Mesendoderm (in vitro differentiated cells): ENCODE results near the gene LEMD1.
"Not testable (repeated sequence)": the region's sequence is repeated elsewhere in the genome, so short reads cannot be mapped to it uniquely, and the experiment has no call there.

Experiments
- DNase-seq: peaks from one replicate; pipeline ENCODE4 v3.0.0; 2013
- H2AK5ac ChIP-seq: 2 replicates; pipeline ENCODE4 v1.6.1; 2013; ENCODE audit warnings: low read length, inconsistent platforms
- H2BK120ac ChIP-seq: 2 replicates; pipeline ENCODE4 v1.6.1; 2013; ENCODE audit warnings: low read depth, mild to moderate bottlenecking, low read length, moderate library complexity, mixed read lengths
- H2BK15ac ChIP-seq: replicated peaks from 2 replicates; pipeline ENCODE4 v1.6.1; 2013; ENCODE audit warnings: low read depth, mild to moderate bottlenecking, moderate library complexity
- H2BK5ac ChIP-seq: 2 replicates; pipeline ENCODE4 v1.6.1; 2013; ENCODE audit warnings: low read length, inconsistent platforms
- H3K18ac ChIP-seq: 2 replicates; pipeline ENCODE4 v1.6.1; 2013; ENCODE audit warnings: mild to moderate bottlenecking, low read length, mixed read lengths
- H3K23ac ChIP-seq: one replicate; pipeline ENCODE4 v1.6.1; 2013; ENCODE audit warnings: low read length
- H3K27ac ChIP-seq: 2 replicates; pipeline ENCODE4 v1.5.1; 2013; ENCODE audit warnings: low read depth, mild to moderate bottlenecking, inconsistent platforms, low read length, moderate library complexity
- H3K27me3 ChIP-seq: 2 replicates; pipeline ENCODE4 v1.6.1; 2013; ENCODE audit warnings: low read length, control low read depth, mild to moderate bottlenecking, inconsistent platforms; ENCODE audit not compliant: insufficient read depth, poor library complexity
- H3K36me3 ChIP-seq: 2 replicates; pipeline ENCODE4 v1.6.1; 2013; ENCODE audit warnings: low read length, inconsistent platforms; ENCODE audit not compliant: control insufficient read depth, insufficient read depth
- H3K4ac ChIP-seq: one replicate; pipeline ENCODE4 v1.6.1; 2013; ENCODE audit warnings: low read depth, mild to moderate bottlenecking, low read length, moderate library complexity
- H3K4me1 ChIP-seq: 2 replicates; pipeline ENCODE4 v1.6.1; 2013; ENCODE audit warnings: low read depth, low read length, inconsistent platforms; ENCODE audit not compliant: control insufficient read depth
- H3K4me2 ChIP-seq: 2 replicates; pipeline ENCODE4 v1.6.1; 2013; ENCODE audit warnings: low read length
- H3K4me3 ChIP-seq: 2 replicates; pipeline ENCODE4 v1.5.1; 2013; ENCODE audit warnings: mild to moderate bottlenecking, low read length
- H3K56ac ChIP-seq: one replicate; pipeline ENCODE4 v1.6.1; 2013; ENCODE audit warnings: low read length
- H3K79me1 ChIP-seq: 2 replicates; pipeline ENCODE4 v1.6.1; 2013; ENCODE audit warnings: low read length, inconsistent platforms
- H3K79me2 ChIP-seq: 2 replicates; pipeline ENCODE4 v1.6.1; 2013; ENCODE audit warnings: mild to moderate bottlenecking, low read length; ENCODE audit not compliant: control insufficient read depth, insufficient read depth
- H3K9ac ChIP-seq: 2 replicates; pipeline ENCODE4 v1.6.1; 2013; ENCODE audit warnings: low read length, inconsistent platforms
- H4K5ac ChIP-seq: one replicate; pipeline ENCODE4 v1.6.1; 2013; ENCODE audit warnings: low read length
- H4K8ac ChIP-seq: one replicate; pipeline ENCODE4 v1.6.1; 2013; ENCODE audit warnings: low read depth, mild to moderate bottlenecking, control low read depth, low read length, moderate library complexity
- WGBS: extraction: QIAGEN DNeasy Blood & Tissue Kit; methylation state at CpG from one replicate; pipeline ENCODE4 v1.1.7; 2013; ENCODE audit warnings: low lambda C conversion rate, missing lambda C conversion rate; ENCODE audit not compliant: insufficient coverage; ENCODE audit errors: extremely low coverage; 5-methylcytosine and 5-hydroxymethylcytosine counted together

Gene LEMD1

GRCh38 chr1:205437570-205437969, 15.7 kb upstream of the LEMD1 start:
- no peak overlapping the region for H3K23ac ChIP-seq
- H2BK15ac ChIP-seq = no peak overlapping the region
- no peak overlapping the region for H3K27ac ChIP-seq
- no peak overlapping the region for H3K56ac ChIP-seq
- no peak overlapping the region for H3K18ac ChIP-seq
- H3K4me1 ChIP-seq = peaks cover 18% of the 10 kb centered on the region
- no peak overlapping the region for H2BK120ac ChIP-seq
- no peak overlapping the region for H2BK5ac ChIP-seq
- H3K4me2 ChIP-seq = no peak overlapping the region
- no peaks in the 10 kb centered on the region for H3K36me3 ChIP-seq
- H4K8ac ChIP-seq = no peak overlapping the region
- H3K79me1 ChIP-seq = no peaks in the 10 kb centered on the region
- no peak overlapping the region for H3K9ac ChIP-seq
- H2AK5ac ChIP-seq = no peak overlapping the region
- no peak overlapping the region for H3K4me3 ChIP-seq
- WGBS = no CpG with 5 or more reads among the region's 2 CpGs
- no peaks in the 10 kb centered on the region for H3K79me2 ChIP-seq
- no peak overlapping the region for H4K5ac ChIP-seq
- DNase-seq = no peak
- H3K4ac ChIP-seq = no peak overlapping the region
- H3K27me3 ChIP-seq = no peaks in the 10 kb centered on the region

- no peaks in the 10 kb centered on the region for H3K79me2 ChIP-seq
- no peak overlapping the region for H3K9ac ChIP-seq
- no peak overlapping the region for H3K56ac ChIP-seq
- WGBS = no CpG with 5 or more reads among the region's 5 CpGs
- H4K5ac ChIP-seq = no peak overlapping the region
- H2BK120ac ChIP-seq = no peak overlapping the region
- no peak overlapping the region for H2BK15ac ChIP-seq
- H3K4me2 ChIP-seq = no peak overlapping the region
- no peaks in the 10 kb centered on the region for H3K36me3 ChIP-seq
- no peak overlapping the region for H3K18ac ChIP-seq
- no peak overlapping the region for H3K27ac ChIP-seq
- peaks cover 12% of the 10 kb centered on the region for H3K4me1 ChIP-seq
- H3K23ac ChIP-seq = no peak overlapping the region
- no peak overlapping the region for H2BK5ac ChIP-seq
- H3K27me3 ChIP-seq = no peaks in the 10 kb centered on the region
- H4K8ac ChIP-seq = no peak overlapping the region
- no peak for DNase-seq
- H3K4ac ChIP-seq = no peak overlapping the region
- no peaks in the 10 kb centered on the region for H3K79me1 ChIP-seq
- H3K4me3 ChIP-seq = no peak overlapping the region
- H2AK5ac ChIP-seq = no peak overlapping the region
Observed at GRCh38 chr1:205436776-205437410, 15.0 kb upstream of the LEMD1 start.

DNA sequence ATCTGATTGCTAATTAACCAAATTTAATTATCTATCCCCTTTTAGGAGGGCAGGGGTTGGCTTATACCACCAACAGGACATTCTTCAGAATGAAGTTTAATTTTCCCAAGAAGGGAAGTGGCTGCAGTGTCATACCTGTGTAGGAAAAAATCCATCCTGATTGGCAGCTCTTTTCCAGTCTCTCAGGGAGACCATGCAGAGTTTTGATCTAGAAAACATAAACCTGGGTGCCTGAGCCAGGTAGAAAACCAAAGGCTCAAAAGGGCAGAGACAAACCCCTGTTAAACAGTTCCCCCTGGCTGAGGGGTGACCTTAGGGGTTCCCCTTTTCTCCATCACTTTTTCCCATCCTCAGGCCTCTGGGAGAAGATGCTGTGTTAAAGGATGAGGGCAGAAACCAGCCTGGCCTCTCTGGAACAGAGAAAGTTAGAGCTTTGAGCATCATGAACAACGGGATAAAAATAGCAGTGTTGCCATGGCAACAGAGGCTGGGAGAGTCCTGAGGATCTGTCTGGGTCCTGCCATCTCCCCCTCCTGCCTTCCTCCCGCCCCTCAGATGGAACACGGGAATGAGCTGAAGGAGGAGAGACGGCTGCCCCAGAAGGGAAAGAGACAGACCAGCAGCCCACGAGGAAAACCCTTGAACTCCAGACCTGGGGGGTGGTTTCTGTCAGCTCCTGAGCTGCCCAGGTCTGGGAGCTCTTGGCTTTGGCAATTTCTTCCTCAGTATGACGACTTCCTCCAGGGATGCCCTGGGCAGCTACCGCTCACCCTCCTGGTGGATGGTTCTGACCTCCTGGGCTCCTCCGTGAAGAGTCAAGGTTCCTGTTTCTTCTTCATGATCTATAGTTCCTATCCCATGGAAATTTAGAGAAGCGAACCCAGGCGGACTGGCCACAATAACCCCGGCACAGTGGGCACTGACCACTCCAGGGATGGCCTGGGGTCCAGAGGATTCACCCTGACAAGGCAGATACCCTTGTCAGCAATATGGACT, 14.0 kb upstream of the LEMD1 start:
- no peak overlapping the region for H3K18ac ChIP-seq
- no peaks in the 10 kb centered on the region for H3K27me3 ChIP-seq
- H3K79me2 ChIP-seq = no peaks in the 10 kb centered on the region
- no peak overlapping the region for H3K27ac ChIP-seq
- no peak overlapping the region for H2BK15ac ChIP-seq
- H3K9ac ChIP-seq = no peak overlapping the region
- DNase-seq = peak; percentile 62
- no peak overlapping the region for H4K5ac ChIP-seq
- H3K4me1 ChIP-seq = peaks cover 7% of the 10 kb centered on the region
- no CpG with 5 or more reads among the region's 11 CpGs for WGBS
- H3K4ac ChIP-seq = no peak overlapping the region
- H4K8ac ChIP-seq = no peak overlapping the region
- H3K79me1 ChIP-seq = no peaks in the 10 kb centered on the region
- H2BK120ac ChIP-seq = no peak overlapping the region
- H2AK5ac ChIP-seq = no peak overlapping the region
- H3K56ac ChIP-seq = no peak overlapping the region
- H2BK5ac ChIP-seq = no peak overlapping the region
- no peak overlapping the region for H3K4me3 ChIP-seq
- H3K4me2 ChIP-seq = no peak overlapping the region
- H3K36me3 ChIP-seq = no peaks in the 10 kb centered on the region
- no peak overlapping the region for H3K23ac ChIP-seq

- Histone ChIP-seq H3K23ac (no peak overlapping the region), H3K9ac (no peak overlapping the region), H3K27me3 (no peaks in the 10 kb centered on the region), H4K8ac (no peak overlapping the region), H3K4me3 (no peak overlapping the region), H3K4me1 (peaks cover 3% of the 10 kb centered on the region), H3K18ac (no peak overlapping the region), H3K36me3 (no peaks in the 10 kb centered on the region), H3K4me2 (no peak overlapping the region), H3K79me1 (no peaks in the 10 kb centered on the region), H2BK15ac (no peak overlapping the region), H3K4ac (no peak overlapping the region), H2BK120ac (no peak overlapping the region), H2BK5ac (no peak overlapping the region), H3K56ac (no peak overlapping the region), H2AK5ac (no peak overlapping the region), H3K27ac (no peak overlapping the region), H3K79me2 (no peaks in the 10 kb centered on the region), H4K5ac (no peak overlapping the region)
- DNase-seq = no peak
- WGBS = no CpG with 5 or more reads among the region's 6 CpGs
Observed at GRCh38 chr1:205434738-205435137, 12.9 kb upstream of the LEMD1 start.

GRCh38 chr1:205432692-205433091, 10.8 kb upstream of the LEMD1 start:
- H3K23ac ChIP-seq, H2BK120ac ChIP-seq, H4K5ac ChIP-seq, H3K27ac ChIP-seq, H3K4me1 ChIP-seq, H2BK5ac ChIP-seq, H3K27me3 ChIP-seq, H3K79me1 ChIP-seq, H3K9ac ChIP-seq, H3K4ac ChIP-seq, H2BK15ac ChIP-seq, H2AK5ac ChIP-seq, H3K4me2 ChIP-seq, DNase-seq, H4K8ac ChIP-seq, H3K18ac ChIP-seq, H3K36me3 ChIP-seq, H3K56ac ChIP-seq, H3K4me3 ChIP-seq, H3K79me2 ChIP-seq: not testable (repeated sequence)
- no CpG with 5 or more reads among the region's 1 CpG for WGBS
